MM.1S (cell line): ENCODE measurements around the gene PLA2G7.

Experiments used
- CTCF ChIP-seq: fragments of 300-600 bp; sonication (generic); IDR thresholded peaks from 2 replicates; pipeline ENCODE4 v1.5.1; 2016; ENCODE audit warnings: antibody characterized with exemption, low read length, mixed read lengths
- EZH2 ChIP-seq: fragments of 300-600 bp; sonication (generic); optimal IDR thresholded peaks from 2 replicates; pipeline ENCODE3; 2017; ENCODE audit warnings: low read depth, mild to moderate bottlenecking, antibody characterized with exemption, low read length, mixed read lengths

- TF ChIP-seq CTCF: no peak
- TF ChIP-seq EZH2: no peak
Measured at GRCh38 chr6:46733341-46733801, 1.8 kb downstream of the PLA2G7 start.
